SU-DHL-6 (cell line): ENCODE measurements around the gene CCNJL.

Experiments used
- H2AFZ ChIP-seq: fragments of 200-600 bp; sonication (generic); 2 replicates; pipeline ENCODE4 v1.6.1; 2014; ENCODE audit warnings: low read depth, mild to moderate bottlenecking, moderate library complexity, mixed read lengths, antibody characterized with exemption, low read length; ENCODE audit not compliant: severe bottlenecking
- H3F3A ChIP-seq: fragments of 200-600 bp; shearing (Covaris generic); 2 replicates; pipeline ENCODE4 v1.6.0; 2016; ENCODE audit warnings: antibody characterized with exemption, mild to moderate bottlenecking; ENCODE audit not compliant: insufficient read depth
- H3K27ac ChIP-seq: fragments of 200-600 bp; sonication (generic); 2 replicates; pipeline ENCODE4 v1.5.1; 2016; ENCODE audit warnings: low read depth, mild to moderate bottlenecking, low read length, moderate library complexity, mixed read lengths
- H3K27me3 ChIP-seq: fragments of 200-600 bp; sonication (generic), shearing (Covaris generic); 2 replicates; pipeline ENCODE4 v1.6.0; 2014; ENCODE audit warnings: mild to moderate bottlenecking, low read length
- H3K36me3 ChIP-seq: fragments of 200-600 bp; sonication (generic); 2 replicates; pipeline ENCODE4 v1.6.1; 2014; ENCODE audit warnings: mild to moderate bottlenecking, low read length, mixed read lengths
- H3K4me2 ChIP-seq: fragments of 300-600, 200-600 bp; shearing (Covaris generic), sonication (generic); 2 replicates; pipeline ENCODE4 v1.6.0; 2014; ENCODE audit warnings: low read length, low read depth, mild to moderate bottlenecking; ENCODE audit not compliant: poor library complexity, severe bottlenecking
- H3K4me3 ChIP-seq: fragments of 200-600 bp; sonication (generic); 2 replicates; pipeline ENCODE4 v1.5.1; 2014; ENCODE audit warnings: antibody characterized with exemption, low read length, mild to moderate bottlenecking, mixed read lengths; ENCODE audit not compliant: insufficient read depth, poor library complexity, severe bottlenecking
- H3K79me2 ChIP-seq: fragments of 200-600 bp; sonication (generic); 2 replicates; pipeline ENCODE4 v1.6.1; 2014; ENCODE audit warnings: mild to moderate bottlenecking, low read length, moderate library complexity; ENCODE audit not compliant: insufficient read depth
- H3K9ac ChIP-seq: fragments of 200-600 bp; sonication (generic); 2 replicates; pipeline ENCODE4 v1.7.0; 2014; ENCODE audit warnings: mild to moderate bottlenecking, low read length
- H3K9me2 ChIP-seq: fragments of 200-600 bp; sonication (generic); replicated peaks from 2 replicates; pipeline ENCODE4 v1.6.1; 2014; ENCODE audit warnings: low read length; ENCODE audit not compliant: insufficient read depth
- H3K9me3 ChIP-seq: fragments of 200-600 bp; sonication (generic); 2 replicates; pipeline ENCODE4 v1.6.1; 2014; ENCODE audit warnings: low read length, mixed read lengths; ENCODE audit not compliant: insufficient read depth
- H4K20me1 ChIP-seq: fragments of 200-600 bp; sonication (generic); 2 replicates; pipeline ENCODE4 v1.6.1; 2014; ENCODE audit warnings: low read depth, mild to moderate bottlenecking, antibody characterized with exemption, low read length, moderate library complexity, mixed read lengths
- EZH2phosphoT487 ChIP-seq: fragments of 200-600 bp; sonication (generic), shearing (Covaris generic); conservative IDR thresholded peaks from 2 replicates; pipeline ENCODE4 v1.6.1; 2018; ENCODE audit warnings: mild to moderate bottlenecking, antibody characterized with exemption, low read length, moderate library complexity, mixed read lengths
- TF ChIP-seq, protein P1 (sequence below): fragments of 200-600 bp; sonication (generic); IDR thresholded peaks from one replicate; pipeline ENCODE4 v1.5.1; 2017; ENCODE audit warnings: antibody characterized with exemption, mild to moderate bottlenecking, low read length, moderate library complexity; ENCODE audit not compliant: insufficient read depth, poor library complexity, severe bottlenecking

Gene CCNJL

GRCh38 chr5:160315968-160316367 lies 3.6 kb upstream of the CCNJL start:
- Histone ChIP-seq H3K36me3 (no peaks in the 10 kb centered on the region), H3K27me3 (no peaks in the 10 kb centered on the region), H3K9me3 (no peaks in the 10 kb centered on the region), H3K4me2 (no peak overlapping the region), H4K20me1 (no peaks in the 10 kb centered on the region), H3K9me2 (no peaks in the 10 kb centered on the region), H2AFZ (no peak overlapping the region), H3K79me2 (no peaks in the 10 kb centered on the region), H3K4me3 (no peak overlapping the region), H3F3A (no peaks in the 10 kb centered on the region), H3K9ac (no peak overlapping the region), H3K27ac (no peak overlapping the region)
- no peak for TF ChIP-seq EZH2phosphoT487
- TF ChIP-seq, protein P1, sequence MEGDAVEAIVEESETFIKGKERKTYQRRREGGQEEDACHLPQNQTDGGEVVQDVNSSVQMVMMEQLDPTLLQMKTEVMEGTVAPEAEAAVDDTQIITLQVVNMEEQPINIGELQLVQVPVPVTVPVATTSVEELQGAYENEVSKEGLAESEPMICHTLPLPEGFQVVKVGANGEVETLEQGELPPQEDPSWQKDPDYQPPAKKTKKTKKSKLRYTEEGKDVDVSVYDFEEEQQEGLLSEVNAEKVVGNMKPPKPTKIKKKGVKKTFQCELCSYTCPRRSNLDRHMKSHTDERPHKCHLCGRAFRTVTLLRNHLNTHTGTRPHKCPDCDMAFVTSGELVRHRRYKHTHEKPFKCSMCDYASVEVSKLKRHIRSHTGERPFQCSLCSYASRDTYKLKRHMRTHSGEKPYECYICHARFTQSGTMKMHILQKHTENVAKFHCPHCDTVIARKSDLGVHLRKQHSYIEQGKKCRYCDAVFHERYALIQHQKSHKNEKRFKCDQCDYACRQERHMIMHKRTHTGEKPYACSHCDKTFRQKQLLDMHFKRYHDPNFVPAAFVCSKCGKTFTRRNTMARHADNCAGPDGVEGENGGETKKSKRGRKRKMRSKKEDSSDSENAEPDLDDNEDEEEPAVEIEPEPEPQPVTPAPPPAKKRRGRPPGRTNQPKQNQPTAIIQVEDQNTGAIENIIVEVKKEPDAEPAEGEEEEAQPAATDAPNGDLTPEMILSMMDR = no peak

- TF ChIP-seq, protein P1 = no peak
- TF ChIP-seq EZH2phosphoT487 = no peak
- Histone ChIP-seq H3K4me2 (no peak overlapping the region), H3K9me2 (no peaks in the 10 kb centered on the region), H3K27me3 (no peaks in the 10 kb centered on the region), H2AFZ (no peak overlapping the region), H3F3A (no peaks in the 10 kb centered on the region), H4K20me1 (no peaks in the 10 kb centered on the region), H3K9me3 (no peaks in the 10 kb centered on the region), H3K79me2 (no peaks in the 10 kb centered on the region), H3K9ac (no peak overlapping the region), H3K4me3 (no peak overlapping the region), H3K36me3 (no peaks in the 10 kb centered on the region), H3K27ac (no peak overlapping the region)
Observed at GRCh38 chr5:160312960-160313727, 780 bp upstream of the CCNJL start.

DNA sequence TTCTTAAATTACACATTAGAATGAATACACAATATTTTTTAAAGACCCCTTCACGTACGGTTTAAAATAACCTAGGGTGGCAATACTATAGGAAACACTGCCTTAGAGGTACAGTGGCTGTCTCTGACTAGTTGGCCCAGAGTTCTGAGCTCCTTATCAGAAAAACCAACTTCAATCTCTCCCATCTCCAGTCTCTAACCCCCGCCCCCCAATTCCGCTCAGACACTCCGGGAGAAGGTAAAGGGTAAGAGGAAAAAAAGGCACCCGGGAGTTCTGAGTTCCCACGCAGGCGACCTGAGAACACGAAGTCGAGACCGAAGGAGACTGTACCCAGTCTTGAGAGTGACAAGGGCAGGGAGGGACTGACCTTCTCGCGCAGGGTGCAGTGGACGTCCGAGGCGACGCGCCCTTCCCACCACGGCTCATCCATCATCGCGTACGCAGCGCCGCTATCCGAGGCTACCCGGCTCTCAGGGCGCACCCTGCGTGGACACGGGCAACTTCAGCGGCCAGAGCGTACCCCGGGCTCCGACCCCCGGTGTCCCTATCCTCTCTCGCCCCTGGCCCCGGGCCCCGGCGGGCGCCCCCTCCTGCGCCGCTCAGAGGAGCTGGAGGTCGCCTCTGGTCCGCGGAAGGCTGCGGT lies 752 bp downstream of the CCNJL start:
- H2AFZ ChIP-seq = no peak overlapping the region
- no peaks in the 10 kb centered on the region for H3K79me2 ChIP-seq
- no peak for TF ChIP-seq EZH2phosphoT487
- TF ChIP-seq, protein P1 = no peak
- H4K20me1 ChIP-seq = no peaks in the 10 kb centered on the region
- H3K4me2 ChIP-seq = no peak overlapping the region
- H3K36me3 ChIP-seq = no peaks in the 10 kb centered on the region
- no peaks in the 10 kb centered on the region for H3K27me3 ChIP-seq
- H3F3A ChIP-seq = no peaks in the 10 kb centered on the region
- H3K9me2 ChIP-seq = no peaks in the 10 kb centered on the region
- no peak overlapping the region for H3K4me3 ChIP-seq
- no peaks in the 10 kb centered on the region for H3K9me3 ChIP-seq
- no peak overlapping the region for H3K27ac ChIP-seq
- no peak overlapping the region for H3K9ac ChIP-seq
